ENCODE data around the gene TENT5A. TPM values are rescaled to one million over a fixed set of nuclear protein-coding genes. Genes with fewer than 3 reads are reported as not detected.
"Not testable (repeated sequence)": the region's sequence is repeated elsewhere in the genome, so short reads cannot be mapped to it uniquely, and the experiment has no call there.

The TENT5A gene
- total RNA-seq, 2 experiments from 2014 or later, result 1.1 to 1.2 TPM

DNA sequence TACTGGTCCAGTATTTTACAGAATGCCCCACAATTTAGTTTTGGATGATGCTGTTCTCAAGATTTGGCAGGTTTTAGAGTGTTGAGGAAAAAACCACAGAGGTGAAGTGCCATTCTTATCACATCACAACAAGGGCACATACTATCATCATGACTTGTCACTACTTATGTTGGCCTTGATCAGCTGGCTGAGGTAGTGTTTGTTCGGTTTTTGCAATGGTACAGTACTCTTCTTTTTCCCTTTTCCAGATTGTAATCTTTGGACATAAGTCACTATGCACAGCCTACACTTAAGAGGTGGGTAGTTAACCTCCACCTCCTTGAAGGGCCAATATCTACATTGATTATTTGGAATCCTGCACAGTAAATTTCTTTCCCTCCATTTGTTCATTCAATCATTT, 8.8 kb downstream of the TENT5A start:
- TF ChIP-seq, protein P1, sequence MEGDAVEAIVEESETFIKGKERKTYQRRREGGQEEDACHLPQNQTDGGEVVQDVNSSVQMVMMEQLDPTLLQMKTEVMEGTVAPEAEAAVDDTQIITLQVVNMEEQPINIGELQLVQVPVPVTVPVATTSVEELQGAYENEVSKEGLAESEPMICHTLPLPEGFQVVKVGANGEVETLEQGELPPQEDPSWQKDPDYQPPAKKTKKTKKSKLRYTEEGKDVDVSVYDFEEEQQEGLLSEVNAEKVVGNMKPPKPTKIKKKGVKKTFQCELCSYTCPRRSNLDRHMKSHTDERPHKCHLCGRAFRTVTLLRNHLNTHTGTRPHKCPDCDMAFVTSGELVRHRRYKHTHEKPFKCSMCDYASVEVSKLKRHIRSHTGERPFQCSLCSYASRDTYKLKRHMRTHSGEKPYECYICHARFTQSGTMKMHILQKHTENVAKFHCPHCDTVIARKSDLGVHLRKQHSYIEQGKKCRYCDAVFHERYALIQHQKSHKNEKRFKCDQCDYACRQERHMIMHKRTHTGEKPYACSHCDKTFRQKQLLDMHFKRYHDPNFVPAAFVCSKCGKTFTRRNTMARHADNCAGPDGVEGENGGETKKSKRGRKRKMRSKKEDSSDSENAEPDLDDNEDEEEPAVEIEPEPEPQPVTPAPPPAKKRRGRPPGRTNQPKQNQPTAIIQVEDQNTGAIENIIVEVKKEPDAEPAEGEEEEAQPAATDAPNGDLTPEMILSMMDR (IDR thresholded peaks at IDR 0.05), result no peak
- Mint-ChIP-seq H3K9me3 (no peaks in the 10 kb centered on the region), H3K4me3 (no peak overlapping the region), H3K27ac (no peak overlapping the region), H3K36me3 (ENCODE audit: low read depth) (peaks cover 2% of the 10 kb centered on the region), H3K4me1 (ENCODE audit: low read depth) (peaks cover 4% of the 10 kb centered on the region), H3K27me3 (no peaks in the 10 kb centered on the region)
- ChIA-PET CTCF (no interaction called here), POLR2A (no interaction called here)
- intact Hi-C loops (cut with micrococcal nuclease), result no loop called here
- no peak for ATAC-seq
- DNase-seq, result no peak

GRCh38 chr6:81741689-81742088, 10.8 kb downstream of the TENT5A start:
- H3K27ac Mint-ChIP-seq, result no peak overlapping the region
- ATAC-seq (no peak), DNase-seq (no peak)
- POLR2A ChIA-PET, result no interaction called here
- intact Hi-C loops (cut with micrococcal nuclease), result no loop called here
- no peak overlapping the region for H3K4me3 Mint-ChIP-seq
- CTCF ChIA-PET, result no interaction called here
- H3K36me3 Mint-ChIP-seq (ENCODE audit: low read depth), result peaks cover 2% of the 10 kb centered on the region
- TF ChIP-seq, protein P1 (IDR thresholded peaks at IDR 0.05), result no peak
- H3K27me3 Mint-ChIP-seq, result no peaks in the 10 kb centered on the region
- H3K4me1 Mint-ChIP-seq (ENCODE audit: low read depth), result peaks cover 4% of the 10 kb centered on the region
- H3K9me3 Mint-ChIP-seq, result no peaks in the 10 kb centered on the region

GRCh38 chr6:81740591-81740990, 11.9 kb downstream of the TENT5A start:
- H3K4me3 Mint-ChIP-seq; CTCF ChIA-PET; H3K36me3 Mint-ChIP-seq (ENCODE audit: low read depth); H3K4me1 Mint-ChIP-seq (ENCODE audit: low read depth); DNase-seq; H3K27me3 Mint-ChIP-seq; H3K9me3 Mint-ChIP-seq; ATAC-seq; H3K27ac Mint-ChIP-seq; intact Hi-C loops (cut with micrococcal nuclease): not testable (repeated sequence)
- POLR2A ChIA-PET, result interaction anchor here (0.5 to 0.7 kb wide), 3 partner anchors 59 to 515 kb away, joined by 3 to 4 read pairs (median 3); no protein-coding TSS in a partner anchor

- Mint-ChIP-seq H3K4me3 (no peak overlapping the region), H3K27me3 (no peaks in the 10 kb centered on the region), H3K27ac (no peak overlapping the region), H3K9me3 (peaks cover 2% of the 10 kb centered on the region), H3K36me3 (ENCODE audit: low read depth) (no peaks in the 10 kb centered on the region), H3K4me1 (ENCODE audit: low read depth) (no peaks in the 10 kb centered on the region)
- POLR2A ChIA-PET, result no interaction called here
- intact Hi-C loops (cut with micrococcal nuclease), result no loop called here
- DNase-seq (no peak), ATAC-seq (no peak)
- TF ChIP-seq, protein P1 (IDR thresholded peaks at IDR 0.05), result no peak
- CTCF ChIA-PET, result interaction anchor here (1.1 kb wide), 1 partner anchor 14 kb away, joined by 3 read pairs; no protein-coding TSS in a partner anchor
Observed at GRCh38 chr6:81739230-81740195, 13.0 kb downstream of the TENT5A start.

DNA sequence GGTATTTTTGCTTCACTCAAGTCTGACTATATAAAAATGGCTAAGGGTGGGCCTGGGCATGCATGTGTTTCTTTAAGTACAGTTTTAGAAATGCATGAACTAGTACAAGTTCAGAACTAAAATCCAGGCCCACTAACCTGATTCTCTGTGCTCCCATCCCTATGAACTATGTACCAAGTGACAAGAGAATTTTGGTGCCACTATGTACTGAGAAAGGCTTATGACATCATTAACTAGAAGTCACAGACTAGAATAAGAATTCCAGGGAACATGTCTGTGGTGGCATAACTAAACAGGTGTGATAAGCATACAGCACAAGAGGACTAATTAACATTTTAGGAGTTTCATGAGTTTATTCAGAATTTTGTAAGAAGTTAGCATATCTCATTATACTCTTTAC, 16.1 kb downstream of the TENT5A start:
- H3K4me3 Mint-ChIP-seq, result no peak overlapping the region
- POLR2A ChIA-PET, result no interaction called here
- H3K9me3 Mint-ChIP-seq, result peaks cover 2% of the 10 kb centered on the region
- H3K27ac Mint-ChIP-seq, result no peak overlapping the region
- intact Hi-C loops (cut with micrococcal nuclease), result no loop called here
- ATAC-seq, result no peak
- no peak for DNase-seq
- TF ChIP-seq, protein P1 (IDR thresholded peaks at IDR 0.05), result no peak
- no peaks in the 10 kb centered on the region for H3K4me1 Mint-ChIP-seq (ENCODE audit: low read depth)
- H3K27me3 Mint-ChIP-seq, result peaks cover 2% of the 10 kb centered on the region
- CTCF ChIA-PET, result no interaction called here
- no peaks in the 10 kb centered on the region for H3K36me3 Mint-ChIP-seq (ENCODE audit: low read depth)
